SK-N-SH (cell line): ENCODE measurements around the gene SPINK4.

Experiments used
- CHD2 ChIP-seq: fragments of 150-350 bp; IDR thresholded peaks from 2 replicates; pipeline ENCODE4 v1.6.1; 2018; ENCODE audit warnings: low read length; ENCODE audit not compliant: partially characterized antibody
- EP300 ChIP-seq, 2 experiments: IDR thresholded peaks; 2 replicates each; pipeline versions ENCODE4 v1.4.0 to v1.6.1; 2012; ENCODE audit warnings: borderline replicate concordance in 1 of 2, low read depth in 1 of 2, low read length in 1 of 2
- EZH2phosphoT487 ChIP-seq: fragments of 200-600 bp; sonication (generic); IDR thresholded peaks from 2 replicates; pipeline ENCODE4 v1.6.1; 2017; ENCODE audit warnings: low read depth, mixed run types, mild to moderate bottlenecking, antibody characterized with exemption, moderate library complexity, borderline replicate concordance
- JUND ChIP-seq: IDR thresholded peaks from 2 replicates; pipeline ENCODE4 v1.4.0; 2012
- TAF1 ChIP-seq: IDR thresholded peaks from 2 replicates; pipeline ENCODE4 v1.6.1; 2012; ENCODE audit warnings: low read depth, mild to moderate bottlenecking, low read length, moderate library complexity, borderline replicate concordance
- TCF12 ChIP-seq: IDR thresholded peaks from 2 replicates; pipeline ENCODE4 v1.4.0; 2012
- TEAD4 ChIP-seq: IDR thresholded peaks from 2 replicates; pipeline ENCODE4 v1.4.0; 2012; ENCODE audit warnings: mild to moderate bottlenecking, borderline replicate concordance; ENCODE audit not compliant: insufficient read depth
- TF ChIP-seq, protein P1 (sequence below): fragments of 200-600 bp; sonication (generic); IDR thresholded peaks from 2 replicates; pipeline ENCODE4 v1.6.1; 2017; ENCODE audit warnings: antibody characterized with exemption, mild to moderate bottlenecking, moderate library complexity
- TF ChIP-seq, protein P2 (sequence below): IDR thresholded peaks from 2 replicates; pipeline ENCODE4 v1.4.0; 2012; ENCODE audit warnings: low read depth

DNA sequence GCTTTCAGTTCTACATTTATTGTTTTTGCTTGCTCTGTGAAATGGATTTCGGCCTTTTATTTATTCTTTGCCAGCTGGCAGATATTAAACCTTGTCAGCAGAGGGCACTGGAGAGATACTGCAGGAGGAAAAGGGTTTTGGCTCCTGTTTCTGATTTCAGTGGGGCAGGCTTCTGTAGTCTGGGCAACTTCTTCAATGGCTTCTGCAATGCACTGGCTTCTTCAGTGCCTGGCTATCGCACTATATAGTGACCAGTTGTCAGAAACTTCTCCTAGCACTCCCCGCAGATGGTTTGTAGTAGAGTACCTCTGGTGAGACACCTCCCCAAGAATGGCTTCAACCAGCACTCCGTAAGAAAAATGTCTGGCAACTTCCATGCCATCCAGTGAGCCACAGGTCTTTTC is 47.1 kb downstream of the SPINK4 start:
- TF ChIP-seq, protein P1, sequence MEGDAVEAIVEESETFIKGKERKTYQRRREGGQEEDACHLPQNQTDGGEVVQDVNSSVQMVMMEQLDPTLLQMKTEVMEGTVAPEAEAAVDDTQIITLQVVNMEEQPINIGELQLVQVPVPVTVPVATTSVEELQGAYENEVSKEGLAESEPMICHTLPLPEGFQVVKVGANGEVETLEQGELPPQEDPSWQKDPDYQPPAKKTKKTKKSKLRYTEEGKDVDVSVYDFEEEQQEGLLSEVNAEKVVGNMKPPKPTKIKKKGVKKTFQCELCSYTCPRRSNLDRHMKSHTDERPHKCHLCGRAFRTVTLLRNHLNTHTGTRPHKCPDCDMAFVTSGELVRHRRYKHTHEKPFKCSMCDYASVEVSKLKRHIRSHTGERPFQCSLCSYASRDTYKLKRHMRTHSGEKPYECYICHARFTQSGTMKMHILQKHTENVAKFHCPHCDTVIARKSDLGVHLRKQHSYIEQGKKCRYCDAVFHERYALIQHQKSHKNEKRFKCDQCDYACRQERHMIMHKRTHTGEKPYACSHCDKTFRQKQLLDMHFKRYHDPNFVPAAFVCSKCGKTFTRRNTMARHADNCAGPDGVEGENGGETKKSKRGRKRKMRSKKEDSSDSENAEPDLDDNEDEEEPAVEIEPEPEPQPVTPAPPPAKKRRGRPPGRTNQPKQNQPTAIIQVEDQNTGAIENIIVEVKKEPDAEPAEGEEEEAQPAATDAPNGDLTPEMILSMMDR, result peak; percentile 82
- TF ChIP-seq CHD2, result no peak
- TF ChIP-seq EP300 (IDR thresholded peaks at IDR 0.05; ENCODE audit: borderline replicate concordance in 1 of 2, low read depth in 1 of 2, low read length in 1 of 2), result no peak
- no peak for TF ChIP-seq TEAD4
- TF ChIP-seq, protein P2, sequence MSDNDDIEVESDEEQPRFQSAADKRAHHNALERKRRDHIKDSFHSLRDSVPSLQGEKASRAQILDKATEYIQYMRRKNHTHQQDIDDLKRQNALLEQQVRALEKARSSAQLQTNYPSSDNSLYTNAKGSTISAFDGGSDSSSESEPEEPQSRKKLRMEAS, result no peak
- no peak for TF ChIP-seq EZH2phosphoT487
- TF ChIP-seq TCF12, result peak; percentile 20; the same call in 1 of the 2 replicates
- no peak for TF ChIP-seq TAF1
- no peak for TF ChIP-seq JUND
